ENCODE measurements around the gene ARMC2. TPM values are rescaled to one million over a fixed set of nuclear protein-coding genes. Genes with fewer than 3 reads are reported as not detected.

ARMC2 gene
- total RNA-seq, 1 donor from 2014 or later, result 5.2 TPM

DNA sequence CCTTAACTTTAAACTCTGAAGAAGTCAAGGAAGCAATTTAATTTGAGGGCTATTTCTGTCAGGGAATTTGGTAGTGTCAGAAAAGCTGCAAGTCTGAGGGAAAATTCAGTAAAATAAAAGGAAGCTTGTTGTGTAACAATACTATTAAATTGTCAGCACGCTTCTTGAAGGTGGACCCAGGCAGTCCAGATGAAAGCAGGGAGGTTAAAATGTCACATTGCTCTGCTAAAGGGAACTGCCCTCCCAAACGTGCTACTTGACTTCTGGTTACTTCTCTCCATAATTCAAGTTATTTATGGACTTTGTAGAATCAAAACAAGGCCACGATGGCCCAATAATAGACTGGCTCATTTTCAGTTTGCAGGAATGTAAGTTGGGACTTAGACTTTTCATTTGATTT is 28.2 kb upstream of the ARMC2 start:
- H3K36me3 Mint-ChIP-seq (ENCODE audit: low read depth, unreplicated experiment), result peaks cover 4% of the 10 kb centered on the region
- FAIRE-seq, result no peak
- no peak overlapping the region for H3K27ac Mint-ChIP-seq (ENCODE audit: unreplicated experiment)
- Histone ChIP-seq H3K4me3 (ENCODE audit: insufficient read depth, low read depth, low read length) (no peak overlapping the region), H3K9me3 (ENCODE audit: insufficient read depth, low read depth, low read length) (no peaks in the 10 kb centered on the region), H4K20me1 (ENCODE audit: insufficient read depth, low read length) (no peaks in the 10 kb centered on the region), H3K79me2 (ENCODE audit: insufficient read depth, low read length) (no peaks in the 10 kb centered on the region), H3K9ac (ENCODE audit: low read length) (no peak overlapping the region), H2AFZ (ENCODE audit: low read depth, low read length) (no peak overlapping the region), H3K27ac (ENCODE audit: low read depth, low read length) (no peak overlapping the region), H3K4me2 (ENCODE audit: low read length) (no peak overlapping the region), H3K4me1 (ENCODE audit: insufficient read depth, low read length) (no peaks in the 10 kb centered on the region), H3K27me3 (ENCODE audit: insufficient read depth, low read length) (no peaks in the 10 kb centered on the region), H3K36me3 (ENCODE audit: insufficient read depth, low read length) (no peaks in the 10 kb centered on the region)
- no peak overlapping the region for H3K4me3 Mint-ChIP-seq (ENCODE audit: unreplicated experiment)
- TF ChIP-seq, protein P1, sequence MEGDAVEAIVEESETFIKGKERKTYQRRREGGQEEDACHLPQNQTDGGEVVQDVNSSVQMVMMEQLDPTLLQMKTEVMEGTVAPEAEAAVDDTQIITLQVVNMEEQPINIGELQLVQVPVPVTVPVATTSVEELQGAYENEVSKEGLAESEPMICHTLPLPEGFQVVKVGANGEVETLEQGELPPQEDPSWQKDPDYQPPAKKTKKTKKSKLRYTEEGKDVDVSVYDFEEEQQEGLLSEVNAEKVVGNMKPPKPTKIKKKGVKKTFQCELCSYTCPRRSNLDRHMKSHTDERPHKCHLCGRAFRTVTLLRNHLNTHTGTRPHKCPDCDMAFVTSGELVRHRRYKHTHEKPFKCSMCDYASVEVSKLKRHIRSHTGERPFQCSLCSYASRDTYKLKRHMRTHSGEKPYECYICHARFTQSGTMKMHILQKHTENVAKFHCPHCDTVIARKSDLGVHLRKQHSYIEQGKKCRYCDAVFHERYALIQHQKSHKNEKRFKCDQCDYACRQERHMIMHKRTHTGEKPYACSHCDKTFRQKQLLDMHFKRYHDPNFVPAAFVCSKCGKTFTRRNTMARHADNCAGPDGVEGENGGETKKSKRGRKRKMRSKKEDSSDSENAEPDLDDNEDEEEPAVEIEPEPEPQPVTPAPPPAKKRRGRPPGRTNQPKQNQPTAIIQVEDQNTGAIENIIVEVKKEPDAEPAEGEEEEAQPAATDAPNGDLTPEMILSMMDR (IDR thresholded peaks at IDR 0.05; ENCODE audit: insufficient read depth, low read depth, low read length), result no peak
- no peak for TF ChIP-seq EZH2 (IDR thresholded peaks at IDR 0.05; ENCODE audit: insufficient read depth, low read length)
- no peaks in the 10 kb centered on the region for H3K4me1 Mint-ChIP-seq (ENCODE audit: low read depth, unreplicated experiment)
- DNase-seq (ENCODE audit: low read depth), result no peak
- no peaks in the 10 kb centered on the region for H3K27me3 Mint-ChIP-seq (ENCODE audit: low read depth, unreplicated experiment)
- H3K9me3 Mint-ChIP-seq (ENCODE audit: unreplicated experiment), result peaks cover 19% of the 10 kb centered on the region

DNA sequence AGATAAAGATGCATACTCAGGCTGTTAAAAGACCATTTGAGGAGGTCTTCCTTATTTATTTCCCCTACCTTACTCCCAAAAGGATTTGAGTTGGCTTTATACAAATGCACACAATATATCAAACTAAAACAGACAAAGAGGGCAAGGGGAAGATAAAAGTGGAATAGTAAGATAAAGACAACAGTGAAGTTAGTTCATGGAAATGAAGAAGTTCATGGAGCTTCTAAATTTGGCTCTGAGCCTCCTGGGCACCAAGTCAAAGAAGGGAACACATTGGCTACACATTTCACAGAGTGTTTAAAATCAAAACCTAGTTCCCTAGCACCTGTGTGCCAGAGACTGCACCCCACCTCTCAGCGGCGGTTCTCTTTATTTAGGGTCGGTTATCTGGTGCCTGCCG is 25.8 kb upstream of the ARMC2 start:
- H3K9me3 Mint-ChIP-seq (ENCODE audit: unreplicated experiment), result peaks cover 24% of the 10 kb centered on the region
- no peak overlapping the region for H3K27ac Mint-ChIP-seq (ENCODE audit: unreplicated experiment)
- Histone ChIP-seq H3K27ac (ENCODE audit: low read depth, low read length) (no peak overlapping the region), H3K4me2 (ENCODE audit: low read length) (no peak overlapping the region), H3K4me1 (ENCODE audit: insufficient read depth, low read length) (no peaks in the 10 kb centered on the region), H4K20me1 (ENCODE audit: insufficient read depth, low read length) (no peaks in the 10 kb centered on the region), H2AFZ (ENCODE audit: low read depth, low read length) (no peak overlapping the region), H3K27me3 (ENCODE audit: insufficient read depth, low read length) (no peaks in the 10 kb centered on the region), H3K79me2 (ENCODE audit: insufficient read depth, low read length) (no peaks in the 10 kb centered on the region), H3K9ac (ENCODE audit: low read length) (no peak overlapping the region), H3K36me3 (ENCODE audit: insufficient read depth, low read length) (no peaks in the 10 kb centered on the region), H3K9me3 (ENCODE audit: insufficient read depth, low read depth, low read length) (no peaks in the 10 kb centered on the region), H3K4me3 (ENCODE audit: insufficient read depth, low read depth, low read length) (no peak overlapping the region)
- H3K36me3 Mint-ChIP-seq (ENCODE audit: low read depth, unreplicated experiment), result peaks cover 4% of the 10 kb centered on the region
- FAIRE-seq (no peak), DNase-seq (ENCODE audit: low read depth) (no peak)
- H3K4me3 Mint-ChIP-seq (ENCODE audit: unreplicated experiment), result no peak overlapping the region
- TF ChIP-seq, protein P1 (IDR thresholded peaks at IDR 0.05; ENCODE audit: insufficient read depth, low read depth, low read length), result no peak
- TF ChIP-seq EZH2 (IDR thresholded peaks at IDR 0.05; ENCODE audit: insufficient read depth, low read length), result no peak
- H3K27me3 Mint-ChIP-seq (ENCODE audit: low read depth, unreplicated experiment), result no peaks in the 10 kb centered on the region
- no peaks in the 10 kb centered on the region for H3K4me1 Mint-ChIP-seq (ENCODE audit: low read depth, unreplicated experiment)

- H3K36me3 ChIP-seq (ENCODE audit: insufficient read depth, low read length), result no peaks in the 10 kb centered on the region
- H3K79me2 ChIP-seq (ENCODE audit: insufficient read depth, low read length), result no peaks in the 10 kb centered on the region
- H3K9me3 ChIP-seq (ENCODE audit: insufficient read depth, low read depth, low read length), result no peaks in the 10 kb centered on the region
- no peak overlapping the region for H3K4me3 ChIP-seq (ENCODE audit: insufficient read depth, low read depth, low read length)
- no peak overlapping the region for H3K27ac Mint-ChIP-seq (ENCODE audit: unreplicated experiment)
- no peak for TF ChIP-seq EZH2 (IDR thresholded peaks at IDR 0.05; ENCODE audit: insufficient read depth, low read length)
- TF ChIP-seq, protein P1 (IDR thresholded peaks at IDR 0.05; ENCODE audit: insufficient read depth, low read depth, low read length), result no peak
- no peaks in the 10 kb centered on the region for H3K27me3 ChIP-seq (ENCODE audit: insufficient read depth, low read length)
- FAIRE-seq (no peak), DNase-seq (ENCODE audit: low read depth) (no peak)
- H3K36me3 Mint-ChIP-seq (ENCODE audit: low read depth, unreplicated experiment), result no peaks in the 10 kb centered on the region
- H3K4me2 ChIP-seq (ENCODE audit: low read length), result no peak overlapping the region
- H3K27me3 Mint-ChIP-seq (ENCODE audit: low read depth, unreplicated experiment), result no peaks in the 10 kb centered on the region
- H2AFZ ChIP-seq (ENCODE audit: low read depth, low read length), result no peak overlapping the region
- H3K4me3 Mint-ChIP-seq (ENCODE audit: unreplicated experiment), result no peak overlapping the region
- H3K9me3 Mint-ChIP-seq (ENCODE audit: unreplicated experiment), result peaks cover 14% of the 10 kb centered on the region
- no peak overlapping the region for H3K27ac ChIP-seq (ENCODE audit: low read depth, low read length)
- H3K4me1 ChIP-seq (ENCODE audit: insufficient read depth, low read length), result no peaks in the 10 kb centered on the region
- H3K4me1 Mint-ChIP-seq (ENCODE audit: low read depth, unreplicated experiment), result no peaks in the 10 kb centered on the region
- H3K9ac ChIP-seq (ENCODE audit: low read length), result no peak overlapping the region
- H4K20me1 ChIP-seq (ENCODE audit: insufficient read depth, low read length), result no peaks in the 10 kb centered on the region
These were observed 22.9 kb upstream of the ARMC2 start for GRCh38 chr6:108825326-108825725.
